ACHN (cell line): ENCODE data around the gene PAK2.

Experiments
- DNase-seq: peaks from one replicate; pipeline ENCODE4 v3.0.0-alpha.2; 2015
- in situ Hi-C: cut with HindIII; loops from 2 replicates; pipeline ENCODE4 v1.10.0; 2017; ENCODE audit warnings: low sequenced_read_pairs, low pct_ligation_motif_present, low pct_unique_long_range_greater_than_20kb

Gene PAK2

GRCh38 chr3:196875258-196875657, 135.6 kb downstream of the PAK2 start:
- DNase-seq = no peak
- in situ Hi-C loops = no loop called here
